Measurements from ENCODE around the gene ANKIB1. TPM values are rescaled to one million over a fixed set of nuclear protein-coding genes. Genes with fewer than 3 reads are reported as not detected.
A peak's percentile ranks its signal among the peaks of the same experiment; 100 is the strongest.

ANKIB1 gene
- total RNA-seq, 1 donor from 2014 or later: 48.0 TPM

- H3K36me3 ChIP-seq: no peaks in the 10 kb centered on the region
- peaks cover 6% of the 10 kb centered on the region for H3K4me1 ChIP-seq
- no peak overlapping the region for H3K4me3 ChIP-seq
- TF ChIP-seq CTCF (IDR thresholded peaks at IDR 0.05): no peak
- H3K27ac ChIP-seq: no peak overlapping the region
- peaks cover 17% of the 10 kb centered on the region for H3K27me3 ChIP-seq (ENCODE audit: low read depth)
- H3K9me3 ChIP-seq: no peaks in the 10 kb centered on the region
- DNase-seq: no peak
- intact Hi-C loops (cut with DNase I): no loop called here
- ATAC-seq: no peak
Observed at GRCh38 chr7:92422926-92423325, 177.2 kb downstream of the ANKIB1 start.

DNA sequence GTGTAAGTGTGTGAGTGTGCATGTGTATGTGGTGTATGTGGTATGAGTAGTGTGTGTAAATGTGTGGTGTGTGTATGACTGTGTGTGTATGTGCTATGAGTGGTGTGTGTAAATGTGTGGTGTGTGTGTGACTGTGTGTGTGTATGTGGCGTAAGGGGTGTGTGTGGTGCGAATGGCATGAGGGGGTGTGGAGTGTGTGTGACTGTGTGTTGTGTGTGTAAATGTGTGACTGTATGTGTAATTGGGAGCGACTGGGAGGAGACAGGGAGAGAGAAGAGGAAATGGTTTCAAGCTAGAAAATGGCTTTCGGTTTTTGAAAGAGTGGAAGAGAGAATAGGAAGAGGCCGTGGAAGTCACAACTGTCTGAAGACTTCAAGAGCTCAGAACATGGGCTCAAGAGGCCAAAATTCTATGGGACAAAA is 177.9 kb downstream of the ANKIB1 start:
- Histone ChIP-seq H3K4me1 (peaks cover 6% of the 10 kb centered on the region), H3K9me3 (no peaks in the 10 kb centered on the region), H3K36me3 (no peaks in the 10 kb centered on the region), H3K27me3 (ENCODE audit: low read depth) (peaks cover 17% of the 10 kb centered on the region), H3K4me3 (peak overlapping the region; percentile 57), H3K27ac (peak overlapping the region; percentile 43)
- intact Hi-C loops (cut with DNase I): no loop called here
- no peak for DNase-seq
- TF ChIP-seq CTCF (IDR thresholded peaks at IDR 0.05): no peak
- peak; percentile 25 to 36 for ATAC-seq

GRCh38 chr7:92425311-92425947 is 179.7 kb downstream of the ANKIB1 start:
- DNase-seq: no peak
- no peaks in the 10 kb centered on the region for H3K36me3 ChIP-seq
- ATAC-seq: no peak
- intact Hi-C loops (cut with DNase I): no loop called here
- H3K27ac ChIP-seq: no peak overlapping the region
- no peak overlapping the region for H3K4me3 ChIP-seq
- no peak for TF ChIP-seq CTCF (IDR thresholded peaks at IDR 0.05)
- peaks cover 17% of the 10 kb centered on the region for H3K27me3 ChIP-seq (ENCODE audit: low read depth)
- peaks cover 6% of the 10 kb centered on the region for H3K4me1 ChIP-seq
- H3K9me3 ChIP-seq: no peaks in the 10 kb centered on the region

DNA sequence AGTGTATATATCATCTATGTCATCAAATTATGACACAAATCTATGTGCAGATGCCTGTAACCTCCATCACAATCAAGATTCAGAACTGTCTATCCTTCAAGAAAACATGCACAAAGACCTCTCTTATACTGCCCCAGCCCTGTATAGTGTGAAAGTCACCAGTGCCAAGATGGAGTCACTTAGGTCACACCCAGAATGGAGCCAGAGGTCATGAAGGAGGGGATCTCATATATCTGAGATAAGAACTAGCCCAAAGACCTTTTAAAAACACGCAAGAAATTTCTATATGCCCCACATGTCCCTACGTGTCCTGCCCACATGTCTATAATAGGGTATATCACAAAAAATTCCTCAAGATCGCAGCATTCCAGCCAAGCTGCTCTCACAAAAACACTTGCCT is 181.4 kb downstream of the ANKIB1 start:
- intact Hi-C loops (cut with DNase I): no loop called here
- Histone ChIP-seq H3K36me3 (no peaks in the 10 kb centered on the region), H3K27ac (no peak overlapping the region), H3K27me3 (ENCODE audit: low read depth) (peaks cover 17% of the 10 kb centered on the region), H3K4me3 (no peak overlapping the region), H3K4me1 (peaks cover 6% of the 10 kb centered on the region), H3K9me3 (no peaks in the 10 kb centered on the region)
- DNase-seq (no peak), ATAC-seq (no peak)
- TF ChIP-seq CTCF (IDR thresholded peaks at IDR 0.05): no peak

- Histone ChIP-seq H3K4me3 (no peak overlapping the region), H3K27ac (no peak overlapping the region), H3K9me3 (no peaks in the 10 kb centered on the region), H3K36me3 (no peaks in the 10 kb centered on the region), H3K27me3 (ENCODE audit: low read depth) (no peaks in the 10 kb centered on the region), H3K4me1 (no peaks in the 10 kb centered on the region)
- no peak for TF ChIP-seq CTCF (IDR thresholded peaks at IDR 0.05)
- intact Hi-C loops (cut with DNase I): loop anchor here (5.0 kb wide), 1 partner anchor 375 kb away; no protein-coding TSS in a partner anchor
- ATAC-seq (no peak), DNase-seq (no peak)
Observed at GRCh38 chr7:92432299-92432946, 186.6 kb downstream of the ANKIB1 start.
